ENCODE data around the gene VAT1L.

- TF ChIP-seq POLR2A (IDR thresholded peaks at IDR 0.05; ENCODE audit: low read length): no peak
- TF ChIP-seq GATA1 (IDR thresholded peaks at IDR 0.05; ENCODE audit: low read depth, low read length): no peak
Measured at GRCh38 chr16:77838597-77839255, 50.4 kb downstream of the VAT1L start.
